H9 (cell line): ENCODE data around the gene ZNF732. TPM values are rescaled to one million over a fixed set of nuclear protein-coding genes. Genes with fewer than 3 reads are reported as not detected.
"Not testable (repeated sequence)": the region's sequence is repeated elsewhere in the genome, so short reads cannot be mapped to it uniquely, and the experiment has no call there.

Experiments used
- DNase-seq: peaks from one replicate; pipeline ENCODE4 v3.0.0-alpha.2; 2017
- H2AFZ ChIP-seq: one replicate; pipeline ENCODE4 v1.6.1; 2013; ENCODE audit warnings: mild to moderate bottlenecking, low read length, control low read depth, moderate library complexity
- H2AK5ac ChIP-seq: 2 replicates; pipeline ENCODE4 v1.6.1; 2013; ENCODE audit warnings: low read length, control low read depth, mixed read lengths; ENCODE audit not compliant: insufficient read length
- H2BK120ac ChIP-seq: one replicate; pipeline ENCODE4 v1.6.1; 2013; ENCODE audit warnings: low read depth, mild to moderate bottlenecking, low read length, control low read depth, inconsistent platforms; ENCODE audit not compliant: poor library complexity, severe bottlenecking
- H2BK12ac ChIP-seq: 2 replicates; pipeline ENCODE4 v1.6.1; 2013; ENCODE audit warnings: low read length, control low read depth, mixed read lengths, low read depth; ENCODE audit not compliant: insufficient read length
- H2BK15ac ChIP-seq: 2 replicates; pipeline ENCODE4 v1.6.1; 2013; ENCODE audit warnings: low read depth, low read length, control low read depth
- H2BK20ac ChIP-seq: one replicate; pipeline ENCODE4 v1.6.1; 2013; ENCODE audit warnings: low read depth, mild to moderate bottlenecking, low read length, control low read depth, inconsistent platforms; ENCODE audit not compliant: poor library complexity, severe bottlenecking
- H2BK5ac ChIP-seq: 2 replicates; pipeline ENCODE4 v1.6.1; 2013; ENCODE audit warnings: low read length, control low read depth, mixed read lengths; ENCODE audit not compliant: insufficient read length
- H3K14ac ChIP-seq: 2 replicates; pipeline ENCODE4 v1.6.1; 2013; ENCODE audit warnings: low read length, control low read depth; ENCODE audit not compliant: insufficient read depth
- H3K18ac ChIP-seq: 2 replicates; pipeline ENCODE4 v1.6.1; 2013; ENCODE audit warnings: low read depth, mild to moderate bottlenecking, mixed read lengths, low read length, control low read depth; ENCODE audit not compliant: insufficient read length
- H3K23ac ChIP-seq: 2 replicates; pipeline ENCODE4 v1.6.1; 2013; ENCODE audit warnings: low read length, control low read depth, mixed read lengths, low read depth; ENCODE audit not compliant: insufficient read length
- H3K23me2 ChIP-seq: 2 replicates; pipeline ENCODE4 v1.6.1; 2013; ENCODE audit warnings: low read depth, mild to moderate bottlenecking, mixed read lengths, low read length, control low read depth; ENCODE audit not compliant: insufficient read length, poor library complexity, severe bottlenecking
- H3K27ac ChIP-seq: 2 replicates; pipeline ENCODE4 v1.5.1; 2013; ENCODE audit warnings: low read length, control low read depth, mixed read lengths, low read depth; ENCODE audit not compliant: insufficient read length
- H3K27me3 ChIP-seq: 2 replicates; pipeline ENCODE4 v1.6.1; 2013; ENCODE audit warnings: low read length, control low read depth, inconsistent platforms; ENCODE audit not compliant: insufficient read depth
- H3K4ac ChIP-seq: 2 replicates; pipeline ENCODE4 v1.6.1; 2013; ENCODE audit warnings: low read depth, mild to moderate bottlenecking, control low read depth, inconsistent platforms, low read length, moderate library complexity
- H3K4me1 ChIP-seq: 2 replicates; pipeline ENCODE4 v1.6.1; 2013; ENCODE audit warnings: low read length, control low read depth, inconsistent platforms; ENCODE audit not compliant: insufficient read depth
- H3K4me2 ChIP-seq: 2 replicates; pipeline ENCODE4 v1.6.1; 2013; ENCODE audit warnings: low read length, control low read depth, mixed read lengths; ENCODE audit not compliant: insufficient read length, insufficient read depth
- H3K56ac ChIP-seq: 2 replicates; pipeline ENCODE4 v1.6.1; 2013; ENCODE audit warnings: low read depth, mild to moderate bottlenecking, mixed read lengths, low read length, control low read depth; ENCODE audit not compliant: insufficient read length
- H3K79me1 ChIP-seq: 2 replicates; pipeline ENCODE4 v1.6.1; 2013; ENCODE audit warnings: low read depth, mild to moderate bottlenecking, moderate library complexity, low read length, control low read depth, inconsistent platforms; ENCODE audit not compliant: insufficient read depth, poor library complexity, severe bottlenecking
- H3K79me2 ChIP-seq: 2 replicates; pipeline ENCODE4 v1.6.1; 2013; ENCODE audit warnings: low read length, control low read depth, inconsistent platforms; ENCODE audit not compliant: insufficient read depth
- H3K9ac ChIP-seq: 2 replicates; pipeline ENCODE4 v1.6.1; 2013; ENCODE audit warnings: low read length, control low read depth, mixed read lengths; ENCODE audit not compliant: insufficient read length; ENCODE audit errors: extremely low read depth
- H3K9me3 ChIP-seq: one replicate; pipeline ENCODE4 v1.6.1; 2013; ENCODE audit warnings: low read depth, low read length, inconsistent platforms; ENCODE audit not compliant: control insufficient read depth
- H3T11ph ChIP-seq: one replicate; pipeline ENCODE4 v1.6.1; 2013; ENCODE audit warnings: mild to moderate bottlenecking, low read length, control low read depth, inconsistent platforms
- H4K20me1 ChIP-seq: one replicate; pipeline ENCODE4 v1.6.1; 2013; ENCODE audit not compliant: control insufficient read depth, insufficient read length, insufficient read depth
- H4K5ac ChIP-seq: 2 replicates; pipeline ENCODE4 v1.6.1; 2013; ENCODE audit warnings: low read depth, mild to moderate bottlenecking, mixed read lengths, low read length, control low read depth; ENCODE audit not compliant: insufficient read length
- H4K8ac ChIP-seq: replicated peaks from 2 replicates; pipeline ENCODE4 v1.6.1; 2013; ENCODE audit warnings: low read length, control low read depth, mixed read lengths, low read depth; ENCODE audit not compliant: insufficient read length
- H4K91ac ChIP-seq: 2 replicates; pipeline ENCODE4 v1.6.1; 2013; ENCODE audit warnings: low read depth, mild to moderate bottlenecking, moderate library complexity, mixed read lengths, low read length, control low read depth; ENCODE audit not compliant: insufficient read length
- H3K27ac Mint-ChIP-seq, 3 experiments: 2 replicates in 2 of 3; 3 replicates in 1 of 3; pipeline ENCODE4 v1.8.0; 2020 to 2021; ENCODE audit warnings: mixed read lengths in 3 of 3, mild to moderate bottlenecking in 1 of 3, moderate library complexity in 1 of 3
- H3K27me3 Mint-ChIP-seq: 2 replicates; pipeline ENCODE4 v1.8.0; 2021; ENCODE audit warnings: low read depth, mild to moderate bottlenecking, moderate library complexity, mixed read lengths
- H3K36me3 Mint-ChIP-seq, 3 experiments: 2 replicates in 2 of 3; 3 replicates in 1 of 3; pipeline ENCODE4 v1.8.0; 2020 to 2021; ENCODE audit warnings: low read depth in 3 of 3, mixed read lengths in 3 of 3; ENCODE audit not compliant: insufficient read depth in 1 of 3
- H3K4me1 Mint-ChIP-seq, 2 experiments: 2 replicates each; pipeline ENCODE4 v1.8.0; 2020; ENCODE audit warnings: mixed read lengths in 2 of 2
- H3K4me3 Mint-ChIP-seq, 2 experiments: 2 replicates in 1 of 2; 3 replicates in 1 of 2; pipeline ENCODE4 v1.8.0; 2020 to 2021; ENCODE audit warnings: mild to moderate bottlenecking in 2 of 2, mixed read lengths in 2 of 2, moderate library complexity in 1 of 2
- H3K9me3 Mint-ChIP-seq, 2 experiments: 2 replicates in 1 of 2; 3 replicates in 1 of 2; pipeline ENCODE4 v1.8.0; 2020; ENCODE audit warnings: mild to moderate bottlenecking in 2 of 2, mixed read lengths in 2 of 2, moderate library complexity in 1 of 2
- WGBS: extraction: QIAGEN DNeasy Blood & Tissue Kit; methylation state at CpG from one replicate; pipeline ENCODE4 v1.1.7; 2013; ENCODE audit warnings: missing lambda C conversion rate, low lambda C conversion rate, mixed read lengths; ENCODE audit not compliant: insufficient read length; ENCODE audit errors: extremely low coverage; 5-methylcytosine and 5-hydroxymethylcytosine counted together
- total RNA-seq: library from RNA; stranded (reverse); gene quantifications from 2 replicates; pipeline ENCODE4 v1.2.1, GENCODE V29; 2021
- TF ChIP-seq, protein P1 (sequence below): fragments of 200-600 bp; sonication (generic); conservative IDR thresholded peaks from 3 replicates; pipeline ENCODE4 v1.8.0; 2021; ENCODE audit warnings: antibody characterized with exemption, mild to moderate bottlenecking

The ZNF732 gene
- total RNA-seq, 1 experiment from 2014 or later = 13.6 TPM

DNA sequence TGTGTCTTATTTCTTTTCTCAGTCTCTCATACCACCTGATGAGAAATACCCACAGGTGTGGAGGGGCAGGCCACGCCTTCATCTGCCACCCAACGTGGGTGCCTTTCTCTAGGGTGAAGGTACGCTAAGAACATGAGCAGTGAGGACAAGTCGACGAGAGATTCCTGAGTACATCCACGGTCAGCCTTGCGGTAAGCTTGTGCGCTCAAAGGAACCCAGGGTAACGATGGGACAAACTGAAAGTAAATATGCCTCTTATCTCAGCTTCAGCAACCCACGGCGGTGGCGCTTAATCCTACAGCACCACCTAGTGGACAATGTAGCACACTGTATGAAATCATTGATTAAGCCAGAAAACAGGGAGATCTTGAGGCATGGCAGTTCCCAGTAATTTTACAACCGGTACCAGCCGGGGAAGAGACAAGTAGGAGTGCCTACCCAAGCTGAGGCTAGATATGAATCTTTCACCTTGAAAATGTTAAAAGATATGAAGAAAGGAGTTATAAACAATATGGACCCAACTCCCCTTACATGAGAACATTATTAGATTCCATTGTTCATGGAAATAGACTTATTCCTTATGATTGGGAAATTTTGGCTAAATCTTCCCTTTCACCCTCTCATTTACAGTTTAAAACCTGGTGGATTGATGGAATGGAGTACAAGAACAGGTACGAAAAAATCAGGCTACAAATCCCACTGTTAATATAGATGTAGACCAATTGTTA is 63.0 kb downstream of the ZNF732 start:
- Histone ChIP-seq H3K23me2 (no peaks in the 10 kb centered on the region), H4K20me1 (no peaks in the 10 kb centered on the region), H3K56ac (no peak overlapping the region), H3K14ac (no peak overlapping the region), H3K4ac (no peak overlapping the region), H2BK12ac (no peak overlapping the region), H3K27ac (no peak overlapping the region), H3K9ac (no peak overlapping the region), H3T11ph (no peak overlapping the region), H2BK5ac (no peak overlapping the region), H3K18ac (peak overlapping the region; percentile 34), H2BK20ac (no peak overlapping the region), H3K9me3 (peaks cover 32% of the 10 kb centered on the region), H3K79me1 (no peaks in the 10 kb centered on the region), H3K23ac (no peak overlapping the region), H2BK15ac (no peak overlapping the region), H3K4me2 (no peak overlapping the region), H3K79me2 (no peaks in the 10 kb centered on the region; the same call in 1 of the 2 replicates), H2AFZ (no peak overlapping the region), H3K4me1 (no peaks in the 10 kb centered on the region; the same call in 1 of the 2 replicates), H4K5ac (no peak overlapping the region), H3K27me3 (no peaks in the 10 kb centered on the region), H2AK5ac (no peak overlapping the region), H4K8ac (no peak overlapping the region), H2BK120ac (no peak overlapping the region), H4K91ac (no peak overlapping the region)
- peak; percentile 43 for DNase-seq
- Mint-ChIP-seq H3K9me3 (peaks cover 92 to 96% of the 10 kb centered on the region in 2 experiments), H3K27ac (no peak overlapping the region; a peak in 1 of 7 replicates), H3K36me3 (peaks cover 32 to 63% (median 60%) of the 10 kb centered on the region in 3 experiments), H3K4me3 (no peak overlapping the region), H3K4me1 (peaks cover 2 to 6% of the 10 kb centered on the region in 2 experiments; a peak in 2 of 4 replicates), H3K27me3 (no peaks in the 10 kb centered on the region)
- WGBS = no CpG with 5 or more reads among the region's 15 CpGs
- TF ChIP-seq, protein P1, sequence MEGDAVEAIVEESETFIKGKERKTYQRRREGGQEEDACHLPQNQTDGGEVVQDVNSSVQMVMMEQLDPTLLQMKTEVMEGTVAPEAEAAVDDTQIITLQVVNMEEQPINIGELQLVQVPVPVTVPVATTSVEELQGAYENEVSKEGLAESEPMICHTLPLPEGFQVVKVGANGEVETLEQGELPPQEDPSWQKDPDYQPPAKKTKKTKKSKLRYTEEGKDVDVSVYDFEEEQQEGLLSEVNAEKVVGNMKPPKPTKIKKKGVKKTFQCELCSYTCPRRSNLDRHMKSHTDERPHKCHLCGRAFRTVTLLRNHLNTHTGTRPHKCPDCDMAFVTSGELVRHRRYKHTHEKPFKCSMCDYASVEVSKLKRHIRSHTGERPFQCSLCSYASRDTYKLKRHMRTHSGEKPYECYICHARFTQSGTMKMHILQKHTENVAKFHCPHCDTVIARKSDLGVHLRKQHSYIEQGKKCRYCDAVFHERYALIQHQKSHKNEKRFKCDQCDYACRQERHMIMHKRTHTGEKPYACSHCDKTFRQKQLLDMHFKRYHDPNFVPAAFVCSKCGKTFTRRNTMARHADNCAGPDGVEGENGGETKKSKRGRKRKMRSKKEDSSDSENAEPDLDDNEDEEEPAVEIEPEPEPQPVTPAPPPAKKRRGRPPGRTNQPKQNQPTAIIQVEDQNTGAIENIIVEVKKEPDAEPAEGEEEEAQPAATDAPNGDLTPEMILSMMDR = peak; percentile 82

DNA sequence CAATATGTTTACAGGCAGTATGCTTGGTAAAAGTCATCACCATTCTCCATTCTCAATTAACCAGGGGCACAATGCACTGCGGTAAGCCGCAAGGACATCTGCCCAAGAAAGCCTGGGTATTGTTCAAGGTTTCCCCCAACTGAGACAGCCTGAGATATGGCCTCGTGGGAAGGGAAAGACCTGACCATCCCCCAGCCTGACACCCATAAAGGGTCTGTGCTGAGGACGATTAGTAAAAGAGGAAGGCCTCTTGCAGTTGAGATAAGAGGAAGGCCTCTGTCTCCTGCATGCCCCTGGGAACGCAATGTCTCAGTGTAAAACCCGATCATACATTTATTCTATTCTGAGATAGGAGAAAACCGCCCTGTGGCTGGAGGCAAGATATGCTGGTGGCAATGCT is 63.9 kb downstream of the ZNF732 start:
- H4K5ac ChIP-seq, H3K23me2 ChIP-seq, H2BK120ac ChIP-seq, H3K27ac Mint-ChIP-seq, H3K4me1 Mint-ChIP-seq, H3K4me3 Mint-ChIP-seq, H3K9ac ChIP-seq, H3K27me3 ChIP-seq, H2BK20ac ChIP-seq, H2AK5ac ChIP-seq, H2BK15ac ChIP-seq, H2AFZ ChIP-seq, H4K20me1 ChIP-seq, H3K23ac ChIP-seq, H3K4me1 ChIP-seq, H3K4me2 ChIP-seq, H4K8ac ChIP-seq, H4K91ac ChIP-seq, H3K79me2 ChIP-seq, H3K27me3 Mint-ChIP-seq, H3K56ac ChIP-seq, H3K18ac ChIP-seq, H3K27ac ChIP-seq, H3K79me1 ChIP-seq, H3T11ph ChIP-seq, H2BK5ac ChIP-seq, H3K4ac ChIP-seq, DNase-seq, H3K14ac ChIP-seq, H2BK12ac ChIP-seq: not testable (repeated sequence)
- peaks cover 23% of the 10 kb centered on the region for H3K9me3 ChIP-seq
- WGBS = no CpG with 5 or more reads among the region's 7 CpGs
- H3K36me3 Mint-ChIP-seq = peaks cover 28 to 55% (median 53%) of the 10 kb centered on the region in 3 experiments
- peaks cover 90 to 94% of the 10 kb centered on the region in 2 experiments for H3K9me3 Mint-ChIP-seq
